Gastrocnemius medialis (tissue), 4 donors: ENCODE measurements around the gene RTTN. TPM values are rescaled to one million over a fixed set of nuclear protein-coding genes. Genes with fewer than 3 reads are reported as not detected.

Experiments
- ATAC-seq, 2 donors: fragments of 150-250 bp; one replicate each; pipeline ENCODE4 v1.9.1; 2016
- DNase-seq, 2 donors: peaks; one replicate each; pipeline ENCODE4 v3.0.0-alpha.2; 2019
- H3K27ac ChIP-seq, 4 donors: fragments of 200-600 bp; sonication (generic); 1 replicate in 1 of 4; 2 replicates in 3 of 4; pipeline ENCODE4 v1.5.1; 2016 to 2018; ENCODE audit warnings: mild to moderate bottlenecking in 2 of 4, moderate library complexity in 1 of 4
- H3K27me3 ChIP-seq, 3 donors: fragments of 200-600 bp; sonication (generic) in 2 of 3; 1 replicate in 1 of 3; 2 replicates in 2 of 3; pipeline versions ENCODE4 v1.5.1 to v1.6.0; 2016 to 2019; ENCODE audit warnings: mild to moderate bottlenecking in 1 of 3, moderate library complexity in 1 of 3
- H3K36me3 ChIP-seq, 2 donors: fragments of 200-600 bp; sonication (generic) in 1 of 2; one replicate each; pipeline ENCODE4 v1.5.1; 2017 to 2018
- H3K4me1 ChIP-seq, 2 donors: fragments of 200-600 bp; sonication (generic) in 1 of 2; one replicate each; pipeline ENCODE4 v1.5.1; 2016 to 2017; ENCODE audit warnings: mild to moderate bottlenecking in 2 of 2
- H3K4me3 ChIP-seq, 4 donors: fragments of 200-600 bp; sonication (generic) in 3 of 4; 1 replicate in 1 of 4; 2 replicates in 3 of 4; pipeline ENCODE4 v1.5.1; 2016 to 2019; ENCODE audit warnings: mild to moderate bottlenecking in 2 of 4
- H3K9me3 ChIP-seq, 3 donors: fragments of 200-600 bp; sonication (generic) in 2 of 3; 1 replicate in 1 of 3; 2 replicates in 2 of 3; pipeline ENCODE4 v1.5.1; 2016 to 2019
- CTCF ChIP-seq, 5 experiments: fragments of 450-650 bp in 3 of 5; fragments of 200-600 bp in 2 of 5; sonication (generic) in 2 of 5; IDR thresholded peaks in 4 of 5; conservative IDR thresholded peaks in 1 of 5; 1 replicate in 4 of 5; 2 replicates in 1 of 5; pipeline ENCODE4 v1.5.1; 2016 to 2019; ENCODE audit warnings: antibody characterized with exemption in 5 of 5, mild to moderate bottlenecking in 3 of 5, moderate library complexity in 3 of 5
- POLR2A ChIP-seq, 2 donors: fragments of 450-650 bp; IDR thresholded peaks; one replicate each; pipeline ENCODE4 v1.6.1; 2017; ENCODE audit warnings: antibody characterized with exemption in 2 of 2, mild to moderate bottlenecking in 2 of 2, moderate library complexity in 2 of 2
- in situ Hi-C, 4 donors: fragments of 200-750 bp; cut with MboI; loops; one replicate each; pipeline versions ENCODE4 v1.15.0 to v1.8.0; 2017; ENCODE audit warnings: low sequenced_read_pairs in 4 of 4
- intact Hi-C: fragments of 100-400 bp; cut with DNase I; formaldehyde crosslinking; loops from one replicate; pipeline ENCODE4 v1.15.1; 2023; ENCODE audit warnings: low total_unique reads
- total RNA-seq, 4 donors: library from RNA; depleted of rRNA; stranded (reverse); fragments of >200 nt; gene quantifications; one replicate each; pipeline versions ENCODE4 v1.1.0 to v1.2.3, GENCODE V29; 2016

The RTTN gene
- total RNA-seq, 4 donors from 2014 or later = 3.2 to 9.7 (median 4.9) TPM

GRCh38 chr18:69954719-69955480, 250.6 kb downstream of the RTTN start:
- intact Hi-C loops = no loop called here
- H3K4me3 ChIP-seq = no peak overlapping the region
- in situ Hi-C loops = no loop called here
- ATAC-seq = no peak
- TF ChIP-seq POLR2A (IDR thresholded peaks at IDR 0.05) (no peak), CTCF (IDR thresholded peaks at IDR 0.05 in 4 of 5, conservative IDR thresholded peaks at IDR 0.05 in 1 of 5) (no peak)
- no peaks in the 10 kb centered on the region for H3K27me3 ChIP-seq
- H3K9me3 ChIP-seq = no peaks in the 10 kb centered on the region
- no peak for DNase-seq
- no peaks in the 10 kb centered on the region for H3K36me3 ChIP-seq
- no peaks in the 10 kb centered on the region for H3K4me1 ChIP-seq
- no peak overlapping the region for H3K27ac ChIP-seq

- Histone ChIP-seq H3K27ac (no peak overlapping the region), H3K9me3 (no peaks in the 10 kb centered on the region), H3K4me1 (no peaks in the 10 kb centered on the region), H3K36me3 (no peaks in the 10 kb centered on the region), H3K27me3 (no peaks in the 10 kb centered on the region), H3K4me3 (no peak overlapping the region)
- no peak for ATAC-seq
- intact Hi-C loops (no loop called here), in situ Hi-C loops (no loop called here)
- TF ChIP-seq POLR2A (IDR thresholded peaks at IDR 0.05) = no peak
- no peak for TF ChIP-seq CTCF (IDR thresholded peaks at IDR 0.05 in 4 of 5, conservative IDR thresholded peaks at IDR 0.05 in 1 of 5)
- no peak for DNase-seq
Observed at GRCh38 chr18:69953191-69953590, 252.3 kb downstream of the RTTN start.

Other genes with a start within 250 kb of the RTTN start
- 10 to 100 TPM; 12.8 to 26.8 (median 16.3) TPM for gene SOCS6, start 83.4 kb upstream of the RTTN start, total RNA-seq